ENCODE data around the gene CAPN11.
"Not testable (repeated sequence)": the region's sequence is repeated elsewhere in the genome, so short reads cannot be mapped to it uniquely, and the experiment has no call there.

The CAPN11 gene

DNA sequence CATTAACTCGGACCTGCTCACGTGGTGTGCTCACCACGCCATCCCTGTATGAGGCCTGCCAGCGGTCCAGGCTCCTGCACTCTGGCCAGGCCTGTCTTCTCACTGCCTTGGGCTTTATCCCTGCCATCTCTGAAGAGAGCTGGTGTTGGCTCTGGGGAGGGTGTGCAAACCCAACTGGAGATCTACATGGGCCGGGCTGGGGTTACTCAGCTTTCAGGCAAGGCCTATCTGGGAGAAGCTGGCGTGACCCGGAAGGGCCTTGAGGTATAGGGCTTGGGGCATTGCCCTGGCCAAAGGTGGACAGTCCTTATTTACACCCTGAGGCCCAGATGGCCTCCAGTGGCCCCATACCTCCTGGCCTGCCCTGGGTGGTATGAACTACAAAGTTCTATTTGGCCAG is 69.8 kb downstream of the CAPN11 start:
- DNase-seq (ENCODE audit: low read depth), result no peak

DNA sequence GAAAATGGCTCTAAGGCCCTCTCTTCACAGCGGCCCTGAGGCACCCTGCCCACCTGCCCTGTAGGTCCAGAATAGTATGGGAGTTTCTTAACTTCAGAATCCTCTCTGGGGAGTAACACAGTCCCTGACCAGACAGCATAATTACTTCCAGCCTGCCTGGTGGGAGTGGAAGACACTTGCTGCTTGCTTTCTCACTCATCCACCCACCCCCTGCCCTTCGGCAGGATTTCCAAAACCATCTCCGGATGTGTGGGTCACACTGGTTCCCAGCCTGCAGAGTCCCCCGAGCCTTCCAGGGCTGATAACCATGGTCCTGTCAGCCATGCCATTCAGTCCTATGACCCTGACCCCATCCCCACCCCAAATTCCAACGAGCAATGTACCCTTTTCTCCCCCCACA is 70.2 kb downstream of the CAPN11 start:
- DNase-seq (ENCODE audit: low read depth), result no peak

DNA sequence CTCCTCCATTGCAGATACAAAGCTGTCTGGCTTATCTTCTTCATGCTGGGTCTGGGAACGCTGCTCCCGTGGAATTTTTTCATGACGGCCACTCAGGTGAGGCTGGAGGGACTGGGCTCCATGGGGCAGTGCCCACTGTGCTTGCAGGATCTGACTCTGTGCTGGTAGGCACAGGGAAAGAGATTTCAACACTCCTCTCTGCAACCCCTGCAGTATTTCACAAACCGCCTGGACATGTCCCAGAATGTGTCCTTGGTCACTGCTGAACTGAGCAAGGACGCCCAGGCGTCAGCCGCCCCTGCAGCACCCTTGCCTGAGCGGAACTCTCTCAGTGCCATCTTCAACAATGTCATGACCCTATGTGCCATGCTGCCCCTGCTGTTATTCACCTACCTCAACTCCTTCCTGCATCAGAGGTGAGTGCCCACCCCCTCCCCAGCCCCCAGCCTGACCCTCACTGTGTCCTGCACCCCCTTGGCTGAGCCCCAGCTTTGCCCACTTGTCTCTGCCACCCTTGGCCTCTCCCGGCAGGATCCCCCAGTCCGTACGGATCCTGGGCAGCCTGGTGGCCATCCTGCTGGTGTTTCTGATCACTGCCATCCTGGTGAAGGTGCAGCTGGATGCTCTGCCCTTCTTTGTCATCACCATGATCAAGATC is 70.9 kb downstream of the CAPN11 start:
- DNase-seq (ENCODE audit: low read depth), result no peak

DNA sequence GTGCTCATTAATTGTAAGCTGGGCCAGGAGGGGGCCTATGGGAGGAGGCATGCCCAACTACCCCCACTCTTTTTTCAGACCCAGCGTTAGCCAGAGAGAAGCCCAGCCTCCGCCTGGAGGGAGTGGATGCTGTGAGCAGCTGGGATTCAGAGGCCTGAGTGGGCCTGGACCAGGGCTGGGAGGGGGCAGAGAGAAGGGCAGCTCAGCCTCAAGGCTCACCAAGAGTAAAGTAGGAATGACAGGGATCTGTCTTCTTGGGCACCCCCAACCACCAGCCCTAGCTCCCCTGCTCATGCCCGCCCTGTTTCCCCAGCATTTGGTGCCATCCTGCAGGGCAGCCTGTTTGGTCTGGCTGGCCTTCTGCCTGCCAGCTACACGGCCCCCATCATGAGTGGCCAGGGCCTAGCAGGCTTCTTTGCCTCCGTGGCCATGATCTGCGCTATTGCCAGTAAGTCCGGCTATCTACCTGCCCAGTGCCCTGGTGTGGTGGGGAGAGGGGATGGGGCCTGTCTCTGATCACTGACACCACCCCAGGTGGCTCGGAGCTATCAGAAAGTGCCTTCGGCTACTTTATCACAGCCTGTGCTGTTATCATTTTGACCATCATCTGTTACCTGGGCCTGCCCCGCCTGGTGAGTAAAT is 71.5 kb downstream of the CAPN11 start:
- DNase-seq (ENCODE audit: low read depth), result no peak

DNA sequence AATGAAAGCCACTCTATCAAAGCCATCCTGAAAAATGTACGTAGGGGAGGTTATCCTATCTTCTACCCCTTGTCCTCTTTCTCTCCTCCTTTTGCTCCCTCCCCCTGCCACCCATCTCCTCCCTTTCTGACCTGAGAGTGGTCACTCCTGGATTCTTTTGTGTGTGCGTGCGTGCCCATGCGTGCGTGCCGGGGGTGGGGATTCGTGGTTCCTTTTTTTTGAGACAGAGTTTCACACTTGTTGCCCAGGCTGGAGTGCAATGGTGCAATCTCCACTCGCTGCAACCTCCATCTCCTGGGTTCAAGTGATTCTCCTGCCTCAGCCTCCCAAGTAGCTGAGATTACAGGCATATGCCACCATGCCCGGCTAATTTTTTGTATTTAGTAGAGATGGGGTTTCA is 72.8 kb downstream of the CAPN11 start:
- not testable (repeated sequence) for DNase-seq (ENCODE audit: low read depth)

DNA sequence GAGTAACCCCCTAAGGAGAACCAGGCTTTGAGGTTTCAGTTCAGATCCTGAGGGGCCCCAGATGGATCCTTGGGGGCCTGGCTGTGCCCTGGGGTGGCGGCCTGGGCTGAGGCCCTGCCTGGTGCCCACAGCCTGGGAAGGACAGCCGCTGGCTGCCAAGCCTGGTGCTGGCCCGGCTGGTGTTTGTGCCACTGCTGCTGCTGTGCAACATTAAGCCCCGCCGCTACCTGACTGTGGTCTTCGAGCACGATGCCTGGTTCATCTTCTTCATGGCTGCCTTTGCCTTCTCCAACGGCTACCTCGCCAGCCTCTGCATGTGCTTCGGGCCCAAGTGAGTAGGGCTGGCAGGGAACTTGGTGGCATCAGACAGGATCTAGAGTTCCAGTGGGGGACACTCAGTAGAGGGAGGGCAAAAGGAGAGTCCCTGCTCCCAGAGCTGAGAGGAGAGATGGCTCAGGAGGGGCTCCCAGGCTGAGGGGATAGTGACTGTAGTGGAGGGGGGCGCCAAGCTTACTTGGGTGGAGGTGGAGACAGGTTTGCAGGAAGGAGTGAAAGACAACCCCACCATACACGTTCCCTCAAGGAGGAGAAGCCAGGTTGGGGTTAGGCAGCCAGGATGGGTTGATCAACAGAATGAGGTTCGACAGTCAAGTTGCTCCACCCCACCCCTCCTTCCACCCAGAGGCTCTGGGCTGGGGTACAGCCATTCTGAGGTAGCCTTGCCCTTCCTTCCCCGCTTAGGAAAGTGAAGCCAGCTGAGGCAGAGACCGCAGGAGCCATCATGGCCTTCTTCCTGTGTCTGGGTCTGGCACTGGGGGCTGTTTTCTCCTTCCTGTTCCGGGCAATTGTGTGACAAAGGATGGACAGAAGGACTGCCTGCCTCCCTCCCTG is 74.3 kb downstream of the CAPN11 start:
- DNase-seq (ENCODE audit: low read depth), result no peak

DNA sequence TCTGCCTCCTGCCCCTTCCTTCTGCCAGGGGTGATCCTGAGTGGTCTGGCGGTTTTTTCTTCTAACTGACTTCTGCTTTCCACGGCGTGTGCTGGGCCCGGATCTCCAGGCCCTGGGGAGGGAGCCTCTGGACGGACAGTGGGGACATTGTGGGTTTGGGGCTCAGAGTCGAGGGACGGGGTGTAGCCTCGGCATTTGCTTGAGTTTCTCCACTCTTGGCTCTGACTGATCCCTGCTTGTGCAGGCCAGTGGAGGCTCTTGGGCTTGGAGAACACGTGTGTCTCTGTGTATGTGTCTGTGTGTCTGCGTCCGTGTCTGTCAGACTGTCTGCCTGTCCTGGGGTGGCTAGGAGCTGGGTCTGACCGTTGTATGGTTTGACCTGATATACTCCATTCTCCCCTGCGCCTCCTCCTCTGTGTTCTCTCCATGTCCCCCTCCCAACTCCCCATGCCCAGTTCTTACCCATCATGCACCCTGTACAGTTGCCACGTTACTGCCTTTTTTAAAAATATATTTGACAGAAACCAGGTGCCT is 75.0 kb downstream of the CAPN11 start:
- DNase-seq (ENCODE audit: low read depth), result no peak
